ENCODE data around the gene SOX5.

Gene SOX5

GRCh38 chr12:23495472-23495871 lies 454.0 kb downstream of the SOX5 start:
- TF ChIP-seq GATA3 (IDR thresholded peaks at IDR 0.05; ENCODE audit: low read depth, low read length) (no peak), GATA2 (IDR thresholded peaks at IDR 0.05; ENCODE audit: low read depth, low read length) (no peak)

DNA sequence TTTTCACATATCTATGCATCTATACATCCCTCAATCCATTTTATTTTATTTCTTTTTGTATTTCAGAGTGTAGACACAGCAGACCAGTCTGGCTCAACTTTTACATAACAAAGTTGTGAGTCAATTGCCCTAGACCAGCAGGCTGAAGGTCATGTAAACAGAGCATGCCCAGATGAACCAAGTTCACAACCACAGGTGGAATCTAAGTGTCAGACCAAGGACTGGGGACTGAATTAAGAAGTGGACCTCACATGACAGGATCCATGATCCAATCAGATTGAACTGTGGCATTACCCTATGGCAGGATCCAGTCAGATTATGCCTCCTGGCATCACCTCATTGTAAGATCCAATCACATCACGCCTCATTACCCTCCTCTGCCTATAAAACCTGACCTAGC lies 455.8 kb downstream of the SOX5 start:
- TF ChIP-seq GATA3 (IDR thresholded peaks at IDR 0.05; ENCODE audit: low read depth, low read length) = no peak
- TF ChIP-seq GATA2 (IDR thresholded peaks at IDR 0.05; ENCODE audit: low read depth, low read length) = no peak

- TF ChIP-seq GATA2 (IDR thresholded peaks at IDR 0.05; ENCODE audit: low read depth, low read length) = no peak
- no peak for TF ChIP-seq GATA3 (IDR thresholded peaks at IDR 0.05; ENCODE audit: low read depth, low read length)
These were observed 461.3 kb downstream of the SOX5 start for GRCh38 chr12:23488130-23488529.

DNA sequence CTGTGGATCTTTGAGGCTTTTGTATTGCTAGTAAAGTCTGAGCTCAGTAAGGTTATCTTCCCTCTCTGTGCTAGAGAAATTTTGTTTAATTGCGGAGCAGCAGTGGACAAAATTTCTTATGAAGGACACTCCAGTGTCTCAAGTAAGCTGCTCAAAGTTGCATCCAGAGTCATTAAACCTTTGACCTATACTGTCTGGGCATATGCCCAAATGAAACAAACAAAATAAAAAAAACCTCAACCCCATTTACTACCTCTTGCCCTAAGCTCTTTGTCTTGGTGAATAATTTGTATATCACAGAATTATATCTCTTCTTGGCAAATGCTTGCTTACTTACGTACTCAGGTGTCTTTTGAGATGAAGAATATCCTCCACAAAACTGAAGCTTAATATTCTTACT lies 465.2 kb downstream of the SOX5 start:
- TF ChIP-seq GATA2 (IDR thresholded peaks at IDR 0.05; ENCODE audit: low read depth, low read length) (no peak), GATA3 (IDR thresholded peaks at IDR 0.05; ENCODE audit: low read depth, low read length) (no peak)

DNA sequence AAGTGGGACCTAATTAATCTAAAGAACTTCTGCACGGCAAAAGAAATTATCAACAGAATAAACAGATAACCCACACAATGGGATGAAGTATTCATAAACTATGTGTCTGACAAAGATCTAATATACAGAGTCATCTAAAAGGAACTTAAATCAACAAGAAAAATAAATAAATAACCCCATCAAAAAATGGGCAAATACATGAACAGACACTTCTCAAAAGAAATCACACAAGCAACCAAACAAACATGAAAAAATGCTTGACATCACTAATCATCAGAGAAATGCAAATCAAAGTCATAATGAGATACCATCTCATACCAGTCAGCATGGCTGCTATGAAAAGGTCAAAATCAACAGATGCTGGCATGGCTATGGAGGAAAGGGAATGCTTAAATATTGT lies 466.9 kb downstream of the SOX5 start:
- no peak for TF ChIP-seq GATA3 (IDR thresholded peaks at IDR 0.05; ENCODE audit: low read depth, low read length)
- no peak for TF ChIP-seq GATA2 (IDR thresholded peaks at IDR 0.05; ENCODE audit: low read depth, low read length)
